Lower lobe of right lung (tissue), 2 donors: ENCODE measurements around the gene KCNIP2. TPM values are rescaled to one million over a fixed set of nuclear protein-coding genes. Genes with fewer than 3 reads are reported as not detected.

ENCODE experiments used
- ATAC-seq, 2 donors: fragments of 200-7000 bp; cut with Tn5 transposase; one replicate each; pipeline ENCODE4 v1.9.1; 2020 to 2022; ENCODE audit warnings: mild to moderate bottlenecking in 2 of 2, moderate library complexity in 2 of 2
- DNase-seq: peaks from one replicate; pipeline ENCODE4 v3.0.0-alpha.2; 2020
- H3K27ac ChIP-seq: fragments of 200-600 bp; one replicate; pipeline ENCODE4 v1.8.0; 2022
- H3K27me3 ChIP-seq: fragments of 200-600 bp; one replicate; pipeline ENCODE4 v1.8.0; 2022; ENCODE audit warnings: low read depth
- H3K36me3 ChIP-seq: fragments of 200-600 bp; one replicate; pipeline ENCODE4 v1.8.0; 2022; ENCODE audit warnings: mild to moderate bottlenecking
- H3K4me1 ChIP-seq: fragments of 200-600 bp; one replicate; pipeline ENCODE4 v1.8.0; 2022
- H3K4me3 ChIP-seq: fragments of 200-600 bp; one replicate; pipeline ENCODE4 v1.8.0; 2022; ENCODE audit warnings: mild to moderate bottlenecking
- H3K9me3 ChIP-seq: fragments of 200-600 bp; one replicate; pipeline ENCODE4 v1.8.0; 2022
- CTCF ChIP-seq: fragments of 200-600 bp; IDR thresholded peaks from one replicate; pipeline ENCODE4 v1.8.0; 2022; ENCODE audit warnings: antibody characterized with exemption, mild to moderate bottlenecking
- intact Hi-C: fragments of 100-400 bp; cut with DNase I; formaldehyde crosslinking; loops from one replicate; pipeline ENCODE4 v1.11.0; 2022
- total RNA-seq: library from RNA; stranded (reverse); fragmentation: NEBNext Ultra II Directional; extraction: Animal tissue kit (Norgen Biotek cat#: 25700); gene quantifications from one replicate; pipeline ENCODE4 v1.2.1, GENCODE V29; 2021
- donor health status: DM: no; HTN: yes; CAD: no; lungs with severe emphysema.

The KCNIP2 gene
- total RNA-seq, 1 donor from 2014 or later, result 3.7 TPM

DNA sequence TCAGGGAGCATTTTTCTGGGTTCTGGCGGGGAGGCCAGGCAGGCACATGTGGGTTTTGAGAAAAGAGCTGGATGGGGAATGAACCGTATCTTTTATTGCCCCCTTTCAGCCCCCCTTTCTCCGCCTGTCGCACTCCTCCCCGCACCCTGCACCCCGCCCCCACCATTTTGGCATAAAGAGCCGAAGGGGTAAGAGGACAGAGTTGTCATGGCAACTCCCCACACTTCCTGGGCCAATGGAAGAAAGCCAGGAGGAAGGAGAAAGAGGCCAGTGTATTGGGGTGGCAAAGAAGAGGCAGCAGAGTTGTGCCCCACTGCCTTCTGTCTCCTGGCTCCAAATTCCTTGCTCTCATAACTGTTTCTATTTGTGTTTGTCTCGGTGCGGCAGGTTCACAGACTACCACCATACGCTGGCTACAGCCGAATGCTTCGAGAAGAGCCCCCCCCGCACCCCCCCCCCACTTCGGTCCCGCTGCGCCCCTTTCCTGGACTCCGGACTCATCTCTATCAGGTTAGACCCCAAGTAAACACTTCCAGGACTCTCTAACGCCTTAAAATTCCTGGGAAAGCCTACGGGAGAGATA lies 3.4 kb downstream of the KCNIP2 start:
- Histone ChIP-seq H3K4me1 (peaks cover 38% of the 10 kb centered on the region), H3K36me3 (no peaks in the 10 kb centered on the region), H3K27ac (no peak overlapping the region), H3K27me3 (no peaks in the 10 kb centered on the region), H3K9me3 (no peaks in the 10 kb centered on the region), H3K4me3 (peak overlapping the region; percentile 42)
- ATAC-seq, result peak in 1 of 2 donors; percentile 6
- no peak for TF ChIP-seq CTCF
- peak; percentile 50 for DNase-seq
- intact Hi-C loops, result no loop called here

GRCh38 chr10:101839416-101840063 lies 4.1 kb downstream of the KCNIP2 start:
- no peaks in the 10 kb centered on the region for H3K9me3 ChIP-seq
- ATAC-seq, result peak; percentile 77 to 79
- TF ChIP-seq CTCF, result no peak
- peak overlapping the region; percentile 42 for H3K4me3 ChIP-seq
- intact Hi-C loops, result no loop called here
- H3K4me1 ChIP-seq, result peaks cover 43% of the 10 kb centered on the region
- no peaks in the 10 kb centered on the region for H3K27me3 ChIP-seq
- peak; percentile 76 for DNase-seq
- H3K27ac ChIP-seq, result no peak overlapping the region
- H3K36me3 ChIP-seq, result no peaks in the 10 kb centered on the region

GRCh38 chr10:101839002-101839401 lies 4.6 kb downstream of the KCNIP2 start:
- no peak for DNase-seq
- Histone ChIP-seq H3K4me3 (no peak overlapping the region), H3K9me3 (no peaks in the 10 kb centered on the region), H3K27ac (no peak overlapping the region), H3K4me1 (peaks cover 48% of the 10 kb centered on the region), H3K36me3 (no peaks in the 10 kb centered on the region), H3K27me3 (no peaks in the 10 kb centered on the region)
- no peak for ATAC-seq
- intact Hi-C loops, result no loop called here
- TF ChIP-seq CTCF, result no peak

DNA sequence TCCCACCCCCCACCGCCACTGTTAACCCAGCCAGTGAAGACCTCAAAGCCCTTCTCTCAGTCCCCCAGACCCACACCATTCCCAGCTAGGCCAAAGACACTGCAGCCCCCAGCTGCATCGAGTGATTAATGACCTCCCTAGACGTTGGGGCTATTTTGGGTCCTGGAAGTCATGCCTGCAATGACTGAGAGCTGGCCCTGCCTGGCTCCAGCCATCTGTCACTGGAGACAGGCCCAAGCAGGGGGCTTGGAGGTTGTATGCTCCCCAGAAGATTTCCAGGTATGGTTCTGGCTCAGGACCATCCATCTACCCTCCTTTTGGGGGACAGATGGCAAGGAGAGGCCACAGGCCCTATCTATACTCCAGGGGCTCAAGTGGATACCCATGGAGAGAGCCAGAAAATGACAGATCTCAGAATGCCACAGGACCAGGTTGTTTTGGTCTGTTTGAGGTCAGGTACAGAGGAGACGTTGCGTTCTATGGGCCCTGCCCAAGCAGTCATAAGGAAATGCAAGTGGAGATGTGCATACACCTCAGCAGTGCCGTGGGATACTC lies 5.1 kb downstream of the KCNIP2 start:
- peak; percentile 16 for DNase-seq
- intact Hi-C loops, result no loop called here
- H3K36me3 ChIP-seq, result no peaks in the 10 kb centered on the region
- no peak for ATAC-seq
- no peaks in the 10 kb centered on the region for H3K9me3 ChIP-seq
- peaks cover 48% of the 10 kb centered on the region for H3K4me1 ChIP-seq
- no peak overlapping the region for H3K4me3 ChIP-seq
- TF ChIP-seq CTCF, result no peak
- H3K27ac ChIP-seq, result no peak overlapping the region
- H3K27me3 ChIP-seq, result no peaks in the 10 kb centered on the region

GRCh38 chr10:101837748-101838147 lies 5.9 kb downstream of the KCNIP2 start:
- no peak for TF ChIP-seq CTCF
- intact Hi-C loops, result no loop called here
- Histone ChIP-seq H3K4me1 (peaks cover 48% of the 10 kb centered on the region), H3K4me3 (no peak overlapping the region), H3K27ac (no peak overlapping the region), H3K9me3 (no peaks in the 10 kb centered on the region), H3K27me3 (no peaks in the 10 kb centered on the region), H3K36me3 (no peaks in the 10 kb centered on the region)
- ATAC-seq (no peak), DNase-seq (no peak)
